Tibial nerve (tissue), 4 donors: ENCODE data around the gene CERS1. TPM values are rescaled to one million over a fixed set of nuclear protein-coding genes. Genes with fewer than 3 reads are reported as not detected.

Source experiments
- DNase-seq, 2 donors: peaks; one replicate each; pipeline ENCODE4 v3.0.0-alpha.2; 2019; ENCODE audit warnings: low spot score in 2 of 2
- H3K27ac ChIP-seq, 4 donors: fragments of 200-600 bp; sonication (generic) in 3 of 4; one replicate each; pipeline ENCODE4 v1.5.1; 2017 to 2019; ENCODE audit warnings: mild to moderate bottlenecking in 1 of 4
- H3K27me3 ChIP-seq, 2 donors: fragments of 200-600 bp; sonication (generic) in 1 of 2; one replicate each; pipeline versions ENCODE4 v1.5.1 to v1.6.0; 2017 to 2019
- H3K36me3 ChIP-seq, 3 donors: fragments of 200-600 bp; sonication (generic); one replicate each; pipeline ENCODE4 v1.5.1; 2018 to 2019
- H3K4me1 ChIP-seq, 4 donors: fragments of 200-600 bp; sonication (generic) in 3 of 4; one replicate each; pipeline ENCODE4 v1.5.1; 2017 to 2019
- H3K4me3 ChIP-seq, 4 donors: fragments of 200-600 bp; sonication (generic) in 3 of 4; one replicate each; pipeline ENCODE4 v1.5.1; 2017 to 2019; ENCODE audit warnings: mild to moderate bottlenecking in 1 of 4, moderate library complexity in 1 of 4
- H3K9me3 ChIP-seq, 4 donors: fragments of 200-600 bp; sonication (generic) in 3 of 4; one replicate each; pipeline ENCODE4 v1.5.1; 2017 to 2019
- EP300 ChIP-seq, 2 donors: sonication (generic); formaldehyde crosslinking; IDR thresholded peaks; one replicate each; pipeline ENCODE4 v1.6.1; 2017; ENCODE audit warnings: antibody characterized with exemption in 2 of 2, mild to moderate bottlenecking in 1 of 2
- POLR2A ChIP-seq, 2 donors: fragments of 450-650 bp; IDR thresholded peaks; one replicate each; pipeline ENCODE4 v1.6.1; 2017; ENCODE audit warnings: antibody characterized with exemption in 2 of 2, mild to moderate bottlenecking in 2 of 2, moderate library complexity in 2 of 2
- WGBS, 2 donors: methylation state at CpG; one replicate each; pipeline ENCODE4 v1.1.5; 2018; 5-methylcytosine and 5-hydroxymethylcytosine counted together
- total RNA-seq, 4 donors: library from RNA; depleted of rRNA; stranded (reverse); fragments of >200 nt; gene quantifications; one replicate each; pipeline ENCODE4 v1.1.0, GENCODE V29; 2016
- TF ChIP-seq, protein P1 (sequence below), 5 experiments: fragments of 200-600 bp in 3 of 5; fragments of 450-650 bp in 2 of 5; sonication (generic) in 3 of 5; IDR thresholded peaks; one replicate each; pipeline ENCODE4 v1.5.1; 2016 to 2019; ENCODE audit warnings: antibody characterized with exemption in 5 of 5, mild to moderate bottlenecking in 3 of 5, moderate library complexity in 2 of 5

Gene CERS1
- total RNA-seq, 4 donors from 2014 or later: 7.0 to 14.9 (median 13.4) TPM

DNA sequence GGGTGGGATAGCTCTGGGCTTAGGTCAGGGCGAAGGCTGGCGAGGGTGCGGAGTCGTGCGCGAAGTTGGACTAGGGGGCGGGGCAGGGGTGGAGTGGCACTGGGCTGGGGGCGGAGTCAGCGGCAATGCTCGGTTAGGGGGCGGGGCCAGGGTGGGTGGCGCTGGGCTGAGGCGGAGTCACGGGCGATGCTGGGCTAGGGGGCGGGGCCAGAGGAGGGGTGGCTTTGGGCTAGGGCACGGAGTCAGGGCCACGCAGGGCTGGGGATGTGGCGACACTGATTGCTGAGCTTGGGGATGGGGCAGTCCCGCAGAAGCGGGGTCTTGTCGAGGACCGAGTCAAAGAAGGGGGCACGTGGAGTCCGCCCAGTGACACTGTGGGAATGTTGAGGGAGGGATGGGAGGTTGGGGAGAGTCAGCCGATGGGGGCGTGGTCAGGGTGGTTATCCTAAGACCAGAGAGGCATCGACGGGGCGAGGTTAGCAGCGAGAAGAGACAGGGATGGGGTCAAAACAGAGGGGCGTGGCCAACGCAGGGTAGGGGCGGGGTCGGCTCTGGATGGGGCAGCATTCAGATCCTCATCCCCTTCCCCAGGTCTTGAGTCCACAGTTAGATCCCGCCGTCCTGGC, 36.4 kb upstream of the CERS1 start:
- Histone ChIP-seq H3K4me3 (peak overlapping the region in 2 of 4 donors; percentile 23 to 32), H3K36me3 (peaks cover 0 to 91% (median 0%) of the 10 kb centered on the region in 3 donors), H3K27me3 (no peaks in the 10 kb centered on the region), H3K9me3 (no peaks in the 10 kb centered on the region), H3K4me1 (peaks cover 0 to 16% (median 0%) of the 10 kb centered on the region in 4 donors), H3K27ac (peak overlapping the region in 2 of 4 donors; percentile 58 to 67)
- TF ChIP-seq, protein P1, sequence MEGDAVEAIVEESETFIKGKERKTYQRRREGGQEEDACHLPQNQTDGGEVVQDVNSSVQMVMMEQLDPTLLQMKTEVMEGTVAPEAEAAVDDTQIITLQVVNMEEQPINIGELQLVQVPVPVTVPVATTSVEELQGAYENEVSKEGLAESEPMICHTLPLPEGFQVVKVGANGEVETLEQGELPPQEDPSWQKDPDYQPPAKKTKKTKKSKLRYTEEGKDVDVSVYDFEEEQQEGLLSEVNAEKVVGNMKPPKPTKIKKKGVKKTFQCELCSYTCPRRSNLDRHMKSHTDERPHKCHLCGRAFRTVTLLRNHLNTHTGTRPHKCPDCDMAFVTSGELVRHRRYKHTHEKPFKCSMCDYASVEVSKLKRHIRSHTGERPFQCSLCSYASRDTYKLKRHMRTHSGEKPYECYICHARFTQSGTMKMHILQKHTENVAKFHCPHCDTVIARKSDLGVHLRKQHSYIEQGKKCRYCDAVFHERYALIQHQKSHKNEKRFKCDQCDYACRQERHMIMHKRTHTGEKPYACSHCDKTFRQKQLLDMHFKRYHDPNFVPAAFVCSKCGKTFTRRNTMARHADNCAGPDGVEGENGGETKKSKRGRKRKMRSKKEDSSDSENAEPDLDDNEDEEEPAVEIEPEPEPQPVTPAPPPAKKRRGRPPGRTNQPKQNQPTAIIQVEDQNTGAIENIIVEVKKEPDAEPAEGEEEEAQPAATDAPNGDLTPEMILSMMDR (IDR thresholded peaks at IDR 0.05): no peak
- peak; percentile 67 to 73 for DNase-seq
- 17 to 29% methylated on average over 37 of the region's 37 CpGs for WGBS, 2 donors

GRCh38 chr19:18931316-18932162, 35.6 kb upstream of the CERS1 start:
- H3K27me3 ChIP-seq: no peaks in the 10 kb centered on the region
- DNase-seq: no peak
- WGBS, 2 donors: 80 to 86% methylated on average over 24 to 29 of the region's 34 CpGs
- H3K9me3 ChIP-seq: no peaks in the 10 kb centered on the region
- H3K4me1 ChIP-seq: peaks cover 0 to 16% (median 0%) of the 10 kb centered on the region in 4 donors
- H3K27ac ChIP-seq: peak overlapping the region in 2 of 4 donors; percentile 58 to 67
- peaks cover 0 to 91% (median 0%) of the 10 kb centered on the region in 3 donors for H3K36me3 ChIP-seq
- H3K4me3 ChIP-seq: peak overlapping the region in 1 of 4 donors; percentile 32
- no peak for TF ChIP-seq POLR2A (IDR thresholded peaks at IDR 0.05)

- Histone ChIP-seq H3K4me1 (peaks cover 0 to 16% (median 0%) of the 10 kb centered on the region in 4 donors), H3K9me3 (no peaks in the 10 kb centered on the region), H3K27me3 (no peaks in the 10 kb centered on the region), H3K27ac (no peak overlapping the region), H3K4me3 (no peak overlapping the region), H3K36me3 (peaks cover 0 to 91% (median 6%) of the 10 kb centered on the region in 3 donors)
- no peak for TF ChIP-seq EP300 (IDR thresholded peaks at IDR 0.05)
- TF ChIP-seq POLR2A (IDR thresholded peaks at IDR 0.05): no peak
- TF ChIP-seq, protein P1 (IDR thresholded peaks at IDR 0.05): no peak
- WGBS, 2 donors: 89 to 91% methylated on average over 21 to 24 of the region's 25 CpGs
- no peak for DNase-seq
These were observed 33.4 kb upstream of the CERS1 start for GRCh38 chr19:18929311-18929710.

- WGBS, 2 donors: 79 to 85% methylated on average over 17 to 18 of the region's 26 CpGs
- TF ChIP-seq POLR2A (IDR thresholded peaks at IDR 0.05) (no peak), EP300 (IDR thresholded peaks at IDR 0.05) (no peak)
- TF ChIP-seq, protein P1 (IDR thresholded peaks at IDR 0.05): no peak
These were observed 32.3 kb upstream of the CERS1 start for GRCh38 chr19:18928018-18928805.

DNA sequence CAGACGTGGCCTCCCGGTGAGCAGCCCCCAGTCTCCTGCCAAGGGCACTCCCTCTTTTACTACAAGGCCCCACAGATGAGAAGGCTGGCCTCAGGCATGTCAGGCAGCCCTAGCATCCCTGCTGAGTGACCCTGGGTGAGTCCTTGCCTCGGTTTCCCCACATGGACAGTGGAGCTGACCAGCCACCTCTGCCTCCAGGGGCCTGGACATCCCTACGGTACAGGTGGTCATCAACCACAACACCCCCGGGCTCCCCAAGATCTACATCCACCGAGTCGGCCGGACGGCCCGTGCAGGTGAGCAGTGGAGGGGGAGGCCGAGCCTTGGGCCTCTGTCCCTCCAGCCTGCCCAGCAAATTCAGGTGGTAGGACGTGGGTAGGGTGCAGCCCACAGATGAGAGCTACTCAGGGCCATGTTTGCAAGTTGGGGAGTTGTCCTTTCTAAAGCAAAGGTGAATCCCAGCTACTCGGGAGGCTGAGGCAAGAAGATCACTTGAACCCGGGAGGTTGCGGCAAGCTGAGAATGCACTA, 28.8 kb upstream of the CERS1 start:
- Histone ChIP-seq H3K4me1 (peaks cover 0 to 16% (median 11%) of the 10 kb centered on the region in 4 donors), H3K27ac (no peak overlapping the region), H3K36me3 (peaks cover 0 to 88% (median 21%) of the 10 kb centered on the region in 3 donors), H3K27me3 (no peaks in the 10 kb centered on the region), H3K9me3 (no peaks in the 10 kb centered on the region), H3K4me3 (no peak overlapping the region)
- DNase-seq: no peak
- 90 to 93% methylated on average over 8 to 15 of the region's 15 CpGs for WGBS, 2 donors
- TF ChIP-seq POLR2A (IDR thresholded peaks at IDR 0.05) (no peak), EP300 (IDR thresholded peaks at IDR 0.05) (no peak)
- TF ChIP-seq, protein P1 (IDR thresholded peaks at IDR 0.05): no peak

More at GRCh38 chr19:18928018-18928805, 32.3 kb upstream of the CERS1 start:
- Histone ChIP-seq H3K27me3 (no peaks in the 10 kb centered on the region), H3K4me1 (peaks cover 0 to 14% (median 0%) of the 10 kb centered on the region in 4 donors), H3K9me3 (no peaks in the 10 kb centered on the region), H3K4me3 (no peak overlapping the region), H3K36me3 (peaks cover 0 to 91% (median 12%) of the 10 kb centered on the region in 3 donors), H3K27ac (no peak overlapping the region)
- DNase-seq: no peak
